BJ (cell line): ENCODE results near the gene MYRF. TPM values are rescaled to one million over a fixed set of nuclear protein-coding genes. Genes with fewer than 3 reads are reported as not detected.

Experiments
- CTCF ChIA-PET: fragments of 350-600 bp; formaldehyde crosslinking; extraction: SDS; loops from one replicate; lab custom pipeline; 2021; ENCODE audit warnings: antibody characterized with exemption, inconsistent platforms; lab: Yijun Ruan, JAX
- POLR2A ChIA-PET: fragments of 300-600 bp; sonication (Branson Sonifier 250); formaldehyde crosslinking; extraction: SDS; loops from one replicate; lab custom pipeline; 2021; ENCODE audit warnings: antibody characterized with exemption; lab: Charles Lee
- DNase-seq: peaks from one replicate; pipeline ENCODE4 v3.0.0-alpha.2; 2011; ENCODE audit warnings: low read depth
- H3K27me3 ChIP-seq: 2 replicates; pipeline ENCODE4 v1.6.0; 2011; ENCODE audit warnings: low read length; ENCODE audit not compliant: control insufficient read depth, insufficient read depth
- H3K36me3 ChIP-seq: 2 replicates; pipeline ENCODE4 v1.5.1; 2011; ENCODE audit warnings: low read length; ENCODE audit not compliant: control insufficient read depth, insufficient read depth
- H3K4me3 ChIP-seq: 2 replicates; pipeline ENCODE4 v1.5.1; 2011; ENCODE audit warnings: low read depth, mild to moderate bottlenecking, control low read depth, low read length
- polyA plus RNA-seq: library from polyadenylated mRNA; depleted of rRNA; stranded (reverse); fragments of >200 nt; gene quantifications from 2 replicates; pipeline ENCODE4 v1.2.3, GENCODE V29; 2011
- TF ChIP-seq, protein P1 (sequence below): IDR thresholded peaks from 2 replicates; pipeline ENCODE4 v1.5.1; 2011; ENCODE audit warnings: low read depth, mild to moderate bottlenecking, control low read depth, inconsistent platforms, low read length, moderate library complexity; ENCODE audit not compliant: insufficient read depth

The MYRF gene
- polyA plus RNA-seq, 1 experiment: 0.45 TPM

DNA sequence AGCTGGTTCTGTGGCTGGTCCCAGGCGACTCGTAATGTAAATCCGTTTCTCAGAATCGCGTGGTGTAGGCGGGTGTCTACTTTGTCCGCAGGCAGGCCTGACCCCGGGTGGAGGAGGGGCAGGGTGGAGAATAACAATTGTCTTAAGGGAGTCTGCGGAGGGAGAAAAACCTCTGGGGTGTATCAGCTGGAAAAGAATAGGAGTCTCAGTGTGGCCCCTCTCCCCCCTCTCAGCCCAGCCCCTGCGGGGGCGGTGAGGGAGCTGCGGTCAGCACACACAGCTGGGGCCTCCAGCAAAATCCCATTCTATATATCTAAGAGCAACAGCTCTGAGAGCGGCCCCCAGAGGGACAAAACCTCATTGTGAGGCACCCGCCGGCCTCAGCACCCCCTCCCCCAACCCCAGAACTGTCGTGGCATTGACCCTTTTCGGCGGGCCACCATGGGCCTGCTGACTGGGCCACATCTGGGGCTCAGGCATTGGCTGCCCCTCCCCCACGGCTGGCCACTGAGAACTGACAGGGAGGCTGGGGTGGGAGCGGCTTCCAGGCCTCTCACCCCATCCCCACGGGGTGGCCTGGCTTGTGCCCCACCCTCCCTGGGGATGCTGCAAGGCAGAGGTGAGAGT, 2.7 kb upstream of the MYRF start:
- POLR2A ChIA-PET: no interaction called here

DNA sequence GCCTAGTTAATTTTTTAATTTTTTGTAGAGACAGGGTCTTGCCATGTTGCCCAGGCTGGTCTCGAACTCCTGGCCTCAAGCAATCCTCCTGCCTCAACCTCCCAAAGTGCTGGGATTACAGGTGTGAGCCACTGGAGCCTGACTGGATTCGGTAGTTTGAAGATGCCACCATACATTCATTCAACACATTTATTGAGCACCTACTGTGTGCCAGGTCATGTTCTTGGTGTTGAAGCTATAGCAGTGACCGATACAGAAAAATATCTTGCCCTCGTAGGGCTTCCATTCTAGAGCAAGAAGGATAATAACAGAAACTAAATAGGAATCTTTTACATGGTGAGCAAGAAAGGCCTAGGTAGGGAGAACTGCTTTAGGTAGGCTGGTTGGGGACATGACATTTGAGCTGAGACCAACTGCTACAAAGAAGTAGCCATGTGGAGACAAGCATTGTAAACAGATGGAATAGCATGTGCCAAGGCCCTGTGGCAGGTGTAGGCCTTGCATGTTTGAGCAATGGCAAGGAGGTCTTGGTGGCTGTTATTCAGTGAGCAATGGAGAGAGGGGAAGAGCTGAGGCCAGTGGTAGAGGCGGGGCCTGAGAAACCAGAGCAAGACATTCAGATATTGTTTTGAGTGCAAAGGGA, 1.7 kb upstream of the MYRF start:
- POLR2A ChIA-PET: no interaction called here
- no peak overlapping the region for H3K4me3 ChIP-seq
- H3K36me3 ChIP-seq: no peaks in the 10 kb centered on the region
- TF ChIP-seq, protein P1, sequence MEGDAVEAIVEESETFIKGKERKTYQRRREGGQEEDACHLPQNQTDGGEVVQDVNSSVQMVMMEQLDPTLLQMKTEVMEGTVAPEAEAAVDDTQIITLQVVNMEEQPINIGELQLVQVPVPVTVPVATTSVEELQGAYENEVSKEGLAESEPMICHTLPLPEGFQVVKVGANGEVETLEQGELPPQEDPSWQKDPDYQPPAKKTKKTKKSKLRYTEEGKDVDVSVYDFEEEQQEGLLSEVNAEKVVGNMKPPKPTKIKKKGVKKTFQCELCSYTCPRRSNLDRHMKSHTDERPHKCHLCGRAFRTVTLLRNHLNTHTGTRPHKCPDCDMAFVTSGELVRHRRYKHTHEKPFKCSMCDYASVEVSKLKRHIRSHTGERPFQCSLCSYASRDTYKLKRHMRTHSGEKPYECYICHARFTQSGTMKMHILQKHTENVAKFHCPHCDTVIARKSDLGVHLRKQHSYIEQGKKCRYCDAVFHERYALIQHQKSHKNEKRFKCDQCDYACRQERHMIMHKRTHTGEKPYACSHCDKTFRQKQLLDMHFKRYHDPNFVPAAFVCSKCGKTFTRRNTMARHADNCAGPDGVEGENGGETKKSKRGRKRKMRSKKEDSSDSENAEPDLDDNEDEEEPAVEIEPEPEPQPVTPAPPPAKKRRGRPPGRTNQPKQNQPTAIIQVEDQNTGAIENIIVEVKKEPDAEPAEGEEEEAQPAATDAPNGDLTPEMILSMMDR: no peak
- CTCF ChIA-PET: interaction anchor here (0.7 to 6.6 kb wide), 11 partner anchors 10 to 357 kb away, joined by 3 to 68 read pairs (median 6); no protein-coding TSS in a partner anchor
- H3K27me3 ChIP-seq: no peaks in the 10 kb centered on the region; the same call in 1 of the 2 replicates
- no peak for DNase-seq

More for the DNA sequence above, 2.7 kb upstream of the MYRF start:
- CTCF ChIA-PET: interaction anchor here (1.0 to 6.6 kb wide), 13 partner anchors 9 to 358 kb away, joined by 3 to 68 read pairs (median 4); no protein-coding TSS in a partner anchor
- H3K36me3 ChIP-seq: no peaks in the 10 kb centered on the region; the same call in 1 of the 2 replicates
- no peak overlapping the region for H3K4me3 ChIP-seq
- no peaks in the 10 kb centered on the region; the same call in 1 of the 2 replicates for H3K27me3 ChIP-seq
- TF ChIP-seq, protein P1: no peak
- DNase-seq: no peak

DNA sequence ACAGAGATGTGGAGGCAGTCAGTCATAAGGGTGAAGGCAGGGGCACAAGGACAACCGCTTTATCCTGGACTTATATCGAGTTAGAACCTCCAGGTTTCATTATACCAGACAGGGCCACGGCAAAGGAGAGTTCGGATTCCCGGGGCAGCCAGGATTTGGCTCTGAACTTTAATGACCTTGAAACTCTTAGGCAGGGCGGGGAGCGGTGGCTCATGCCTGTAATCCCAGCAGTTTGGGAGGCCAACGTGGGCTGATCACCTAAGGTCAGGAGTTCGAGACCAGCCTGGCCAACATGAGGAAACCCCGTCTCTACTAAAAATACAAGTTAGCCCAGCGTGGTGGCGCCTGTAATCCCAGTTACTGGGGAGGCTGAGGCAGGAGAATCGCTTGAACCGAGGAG, 1.1 kb upstream of the MYRF start:
- POLR2A ChIA-PET: no interaction called here
- Histone ChIP-seq H3K4me3 (no peak overlapping the region), H3K36me3 (no peaks in the 10 kb centered on the region), H3K27me3 (no peaks in the 10 kb centered on the region; the same call in 1 of the 2 replicates)
- TF ChIP-seq, protein P1: no peak
- CTCF ChIA-PET: interaction anchor here (0.7 to 6.6 kb wide), 9 partner anchors 13 to 356 kb away, joined by 3 to 68 read pairs (median 5); partner anchors contain the start of gene DAGLA
- DNase-seq: no peak

DNA sequence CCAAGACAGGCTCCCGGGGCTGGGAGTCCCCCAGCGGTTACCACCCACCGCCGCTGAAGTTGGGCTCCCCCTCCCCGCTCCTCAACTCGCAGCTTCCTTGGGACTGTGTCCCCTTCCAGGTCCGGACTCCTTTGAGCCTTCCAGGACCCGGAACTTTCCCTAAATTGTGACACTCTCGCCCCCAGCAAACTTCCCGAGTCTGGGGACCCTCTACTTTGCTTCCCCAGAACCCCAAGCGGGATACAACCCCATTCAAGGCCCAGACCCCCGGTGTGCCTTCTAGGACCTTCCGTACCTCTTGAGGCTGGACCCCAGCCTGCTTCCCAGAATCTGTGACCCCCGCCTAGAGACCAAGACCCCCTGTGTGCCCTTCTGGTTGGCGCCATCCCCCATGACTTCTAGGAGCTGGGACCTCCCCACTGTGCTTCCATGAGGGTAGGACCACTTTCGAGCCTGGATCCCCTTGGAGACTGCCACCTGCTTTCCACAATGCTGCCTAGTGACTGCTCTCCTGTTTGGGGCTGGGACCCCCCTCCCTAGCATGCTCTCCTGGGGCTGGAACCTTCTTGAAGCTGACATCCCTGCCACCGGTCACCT, 587 bp downstream of the MYRF start:
- Histone ChIP-seq H3K27me3 (no peaks in the 10 kb centered on the region; the same call in 1 of the 2 replicates), H3K36me3 (no peaks in the 10 kb centered on the region), H3K4me3 (peak overlapping the region; percentile 25)
- ChIA-PET POLR2A (no interaction called here), CTCF (interaction anchor here (0.7 to 2.1 kb wide), 13 partner anchors 8 to 355 kb away, joined by 3 to 5 read pairs (median 3); no protein-coding TSS in a partner anchor)
- TF ChIP-seq, protein P1: no peak
- no peak for DNase-seq

DNA sequence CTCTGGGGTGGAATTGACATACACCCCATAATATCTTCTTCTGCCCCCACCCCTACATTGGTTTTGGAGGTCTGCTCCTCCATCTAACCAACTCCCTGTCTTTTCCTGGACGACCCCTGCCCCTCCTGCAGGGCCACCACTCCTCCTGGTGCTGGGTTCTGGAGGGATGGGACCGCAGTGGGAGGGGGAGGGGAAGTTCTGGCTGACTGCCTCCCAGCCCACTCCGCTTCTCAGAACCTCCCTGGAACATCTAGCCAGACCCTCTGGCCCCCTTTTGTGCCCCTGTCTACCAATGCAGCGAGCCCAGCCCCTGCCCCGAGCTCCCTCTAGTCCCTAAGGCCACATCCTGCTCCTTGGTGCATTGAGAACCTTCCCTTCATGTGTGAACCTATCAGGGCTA, 1.2 kb downstream of the MYRF start:
- no peaks in the 10 kb centered on the region; the same call in 1 of the 2 replicates for H3K27me3 ChIP-seq
- no peaks in the 10 kb centered on the region for H3K36me3 ChIP-seq
- H3K4me3 ChIP-seq: no peak overlapping the region
- ChIA-PET POLR2A (no interaction called here), CTCF (interaction anchor here (0.7 to 2.1 kb wide), 12 partner anchors 8 to 354 kb away, joined by 3 to 5 read pairs (median 3); no protein-coding TSS in a partner anchor)
- no peak for DNase-seq
- TF ChIP-seq, protein P1: no peak
